IPS-NIHi11 (cell line): Measurements from ENCODE around the gene ARHGAP19.
"Not testable (repeated sequence)": the region's sequence is repeated elsewhere in the genome, so short reads cannot be mapped to it uniquely, and the experiment has no call there.

Experiments used
- DNase-seq: peaks from one replicate; pipeline ENCODE4 v3.0.0; 2012; ENCODE audit warnings: mixed read lengths, low spot score

The ARHGAP19 gene

DNA sequence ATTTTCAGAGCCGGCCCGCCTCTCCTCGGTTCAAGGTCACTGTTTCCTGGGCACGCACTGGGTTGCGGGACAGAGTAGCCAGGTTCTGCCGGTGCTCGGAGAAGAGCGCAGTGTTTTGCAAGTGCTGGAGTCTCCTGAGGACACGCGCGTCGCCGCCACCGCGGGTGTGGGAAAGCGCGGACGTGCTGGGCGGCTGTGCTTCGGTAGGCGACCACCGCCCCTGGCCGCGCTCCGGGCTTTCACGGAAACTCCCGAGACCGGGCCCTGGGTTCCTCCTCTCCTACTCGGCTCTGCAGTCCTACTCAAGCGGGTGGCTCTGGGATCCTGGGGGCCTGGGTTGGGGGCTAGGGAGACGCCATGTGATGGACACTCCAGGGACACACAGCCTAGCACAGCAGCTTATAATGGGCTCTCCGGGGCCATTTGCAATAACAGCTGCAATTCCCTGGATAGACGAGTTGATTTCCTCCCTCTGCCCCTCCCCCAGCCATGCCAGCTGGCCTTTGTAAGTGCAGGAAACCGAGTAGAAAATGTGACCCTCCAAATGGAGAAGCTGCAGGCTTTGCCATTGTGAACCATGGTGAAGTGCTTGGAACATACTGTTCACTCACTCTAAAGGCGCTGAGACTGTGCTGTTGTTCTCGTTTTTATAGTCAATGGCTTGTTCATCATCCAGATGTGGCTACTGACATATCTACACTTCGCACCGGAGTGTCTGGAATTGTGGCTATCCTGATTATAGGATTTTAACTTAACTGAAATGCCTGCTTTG is 28.8 kb upstream of the ARHGAP19 start:
- DNase-seq, result no peak

DNA sequence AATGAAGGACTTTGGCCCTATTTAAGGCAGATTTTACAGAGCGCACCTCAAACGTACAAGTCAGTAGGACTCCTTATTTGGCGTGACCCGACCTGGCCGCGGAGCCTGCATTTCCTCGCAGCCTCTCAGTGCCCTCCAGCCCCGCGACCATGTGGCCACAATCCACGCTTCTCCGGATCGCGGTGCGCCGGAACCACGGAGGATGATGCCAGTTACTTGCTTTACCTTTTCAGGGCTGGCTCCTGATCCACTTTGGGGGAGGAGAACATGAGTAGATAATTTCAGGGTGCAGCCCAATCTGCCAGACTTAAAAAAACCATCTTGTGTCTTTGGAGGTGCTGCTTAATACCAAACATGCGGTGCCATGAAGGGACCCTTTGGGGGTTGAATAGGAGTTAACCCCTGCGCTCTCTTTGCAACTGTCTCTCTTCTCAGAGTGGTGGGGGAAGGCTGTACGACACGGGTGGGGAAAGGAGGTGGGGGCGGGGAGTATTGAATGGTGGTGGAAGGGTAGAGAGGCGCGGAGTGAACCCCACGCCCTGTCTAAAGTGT is 28.1 kb upstream of the ARHGAP19 start:
- DNase-seq, result no peak

DNA sequence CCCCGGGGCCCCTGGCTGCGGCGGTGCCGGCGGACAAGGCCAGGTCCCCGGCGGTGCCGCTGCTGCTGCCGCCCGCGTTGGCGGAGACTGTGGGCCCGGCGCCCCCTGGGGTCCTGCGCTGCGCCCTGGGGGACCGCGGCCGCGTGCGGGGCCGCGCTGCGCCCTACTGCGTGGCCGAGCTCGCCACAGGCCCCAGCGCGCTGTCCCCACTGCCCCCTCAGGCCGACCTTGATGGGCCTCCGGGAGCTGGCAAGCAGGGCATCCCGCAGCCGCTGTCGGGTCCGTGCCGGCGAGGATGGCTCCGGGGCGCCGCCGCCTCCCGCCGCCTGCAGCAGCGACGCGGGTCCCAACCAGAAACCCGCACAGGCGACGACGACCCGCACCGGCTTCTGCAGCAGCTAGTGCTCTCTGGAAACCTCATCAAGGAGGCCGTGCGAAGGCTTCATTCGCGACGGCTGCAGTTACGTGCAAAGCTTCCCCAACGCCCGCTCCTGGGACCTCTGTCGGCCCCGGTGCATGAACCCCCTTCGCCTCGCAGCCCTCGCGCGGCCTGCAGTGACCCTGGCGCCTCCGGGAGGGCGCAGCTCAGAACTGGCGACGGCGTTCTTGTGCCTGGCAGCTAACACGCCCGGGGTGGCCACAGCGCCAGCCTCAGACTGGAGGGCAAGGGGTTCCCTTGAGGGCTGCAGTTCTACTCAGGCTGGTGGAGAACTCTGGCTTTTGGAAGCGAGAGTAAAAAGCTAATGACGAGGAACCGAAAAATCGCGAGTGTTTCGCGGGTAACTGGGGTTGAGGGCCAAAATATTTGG is 27.4 kb upstream of the ARHGAP19 start:
- DNase-seq, result peak; percentile 53

DNA sequence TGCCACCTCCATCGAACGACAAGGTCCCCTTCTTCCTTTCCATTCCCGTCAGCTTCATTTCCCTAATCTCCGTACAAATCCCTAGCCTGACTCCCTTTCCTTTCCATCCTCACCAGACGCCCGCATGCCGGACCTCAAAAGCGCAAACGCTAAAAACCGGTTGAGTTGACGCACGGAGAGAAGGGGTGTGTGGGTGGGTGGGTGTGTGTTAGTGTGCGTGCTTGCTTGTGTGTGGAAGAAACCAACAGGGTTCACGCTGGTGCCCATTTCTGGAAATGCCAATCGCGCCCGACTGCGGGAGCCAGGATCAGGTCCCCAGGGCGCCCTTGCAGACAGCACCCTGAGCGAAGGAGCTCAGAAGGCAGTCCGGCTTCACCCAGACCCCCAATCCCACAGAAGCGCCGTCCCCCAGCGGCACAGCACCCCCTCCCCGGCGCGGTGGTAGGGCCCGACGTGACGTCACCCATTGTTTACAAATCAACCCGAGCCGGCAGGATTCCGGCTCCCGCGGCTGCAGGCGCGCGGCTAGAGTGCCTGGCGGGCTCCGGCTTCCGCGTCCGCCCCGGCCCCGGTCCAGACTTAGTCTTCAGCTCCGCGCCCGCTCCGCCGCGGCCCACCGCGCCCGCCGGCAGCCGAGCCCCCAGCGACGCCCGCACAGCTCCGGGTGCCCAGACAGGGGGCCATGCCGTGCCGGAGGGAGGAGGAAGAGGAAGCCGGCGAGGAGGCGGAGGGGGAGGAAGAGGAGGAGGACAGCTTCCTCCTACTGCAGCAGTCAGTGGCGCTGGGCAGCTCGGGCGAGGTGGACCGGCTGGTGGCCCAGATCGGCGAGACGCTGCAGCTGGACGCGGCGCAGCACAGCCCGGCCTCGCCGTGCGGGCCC is 26.6 kb upstream of the ARHGAP19 start, which contains the start of gene FRAT1:
TSS of gene FRAT1 (plus strand) at position 500 of the 880 bp plus-strand sequence. CDS start at position 683, 183 bp downstream.
- DNase-seq, result peak; percentile 85

DNA sequence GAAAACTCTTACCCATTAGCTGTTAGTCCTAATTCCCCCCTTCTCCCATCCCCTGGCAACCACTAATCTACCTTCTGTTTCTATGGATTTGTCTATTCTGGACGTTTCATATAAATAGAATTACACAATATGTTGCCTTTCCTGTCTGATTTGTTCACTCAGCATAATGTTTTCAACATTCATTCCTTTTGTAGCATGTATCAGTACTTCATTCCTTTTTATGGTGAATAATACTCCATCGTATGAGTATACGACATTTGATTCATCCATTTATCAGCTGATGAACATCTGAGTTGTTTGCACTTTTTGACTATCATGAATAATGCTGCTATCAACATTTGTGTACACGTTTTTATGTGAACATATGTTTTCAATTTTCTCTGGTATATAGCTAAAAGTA is 22.2 kb upstream of the ARHGAP19 start:
- DNase-seq, result no peak

DNA sequence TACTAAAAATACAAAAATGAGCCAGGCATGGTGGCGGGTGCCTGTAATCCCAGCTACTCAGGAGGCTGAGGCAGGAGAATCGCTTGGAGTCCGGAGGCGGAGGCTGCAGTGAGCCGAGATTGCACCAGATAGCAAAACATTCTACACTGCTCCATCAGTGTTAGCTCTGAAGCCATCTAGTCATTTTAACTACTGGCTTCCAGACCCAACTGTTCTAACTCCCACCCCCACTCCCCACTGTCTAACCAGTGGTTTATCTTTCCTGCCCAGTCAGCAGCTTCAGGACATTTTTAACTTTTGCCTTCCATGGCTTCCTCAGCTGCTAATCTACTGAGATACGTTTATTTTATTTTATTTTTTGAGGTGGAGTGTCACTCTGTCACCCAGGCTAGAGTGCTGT is 20.5 kb upstream of the ARHGAP19 start:
- DNase-seq, result no peak

DNA sequence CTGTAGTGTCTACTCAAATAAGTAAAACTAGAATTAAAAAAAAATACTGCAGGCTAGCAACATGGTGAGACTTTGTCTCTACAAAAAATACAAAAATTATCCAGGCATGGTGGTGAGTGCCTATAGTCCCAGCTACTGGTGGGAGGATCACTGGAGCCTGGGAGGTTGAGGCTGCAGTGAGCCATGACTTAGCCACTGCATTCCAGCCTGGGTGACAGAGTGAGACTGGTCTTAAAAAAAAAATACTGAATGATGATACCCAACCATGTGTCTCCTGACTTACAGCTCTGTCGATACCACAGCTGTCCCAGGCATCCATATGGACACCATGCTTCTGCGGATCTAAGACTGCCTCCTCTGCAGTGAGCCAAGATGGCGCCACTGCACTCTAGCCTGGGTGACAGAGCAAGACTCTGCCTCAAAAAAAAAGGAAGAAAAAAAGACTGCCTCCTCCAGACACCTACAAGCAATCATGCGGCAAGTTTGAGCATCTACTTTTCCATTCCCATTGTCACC is 18.7 kb upstream of the ARHGAP19 start:
- no peak for DNase-seq

DNA sequence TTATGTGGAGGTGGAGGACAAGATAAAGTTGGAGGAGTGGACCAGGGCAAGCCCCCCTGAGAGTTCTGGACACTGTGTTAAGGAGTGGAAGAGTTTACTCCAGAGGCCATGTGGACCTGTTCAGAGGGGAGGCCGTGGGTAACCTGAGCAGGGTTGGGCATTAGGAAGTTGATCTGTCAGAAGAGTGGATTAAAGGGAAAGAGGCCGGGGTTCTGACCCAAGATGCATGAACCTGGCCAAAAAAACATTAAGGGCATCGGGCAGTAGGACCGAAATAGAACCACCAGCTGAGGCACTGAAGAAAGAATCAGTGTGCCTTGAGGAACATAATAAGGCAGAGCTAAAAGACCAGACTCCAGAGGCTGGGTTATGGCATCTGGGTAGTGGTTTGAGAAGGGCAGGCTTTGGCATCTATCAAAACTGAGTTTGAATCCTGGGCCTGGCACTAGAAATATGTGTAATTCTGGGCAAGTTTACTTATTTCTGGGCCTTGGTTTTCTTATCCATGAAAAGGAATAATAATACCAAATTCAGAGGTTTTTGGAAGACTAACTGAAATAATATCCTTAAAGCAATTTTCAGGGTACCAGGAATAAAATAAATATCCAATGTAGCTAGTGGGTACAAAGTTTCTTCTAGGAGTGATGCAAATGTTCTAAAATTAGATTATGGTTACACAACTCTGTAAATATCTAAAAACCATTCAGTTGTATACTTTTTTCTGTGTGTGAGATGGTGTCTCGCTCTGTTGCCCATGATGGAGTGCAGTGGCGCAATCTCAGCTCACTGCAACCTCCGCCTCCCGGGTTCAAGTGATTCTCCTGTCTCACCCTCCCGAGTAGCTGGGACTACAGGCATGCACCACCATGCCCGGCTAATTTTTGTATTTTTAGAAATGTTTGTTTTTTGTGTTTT is 15.7 kb upstream of the ARHGAP19 start:
- no peak for DNase-seq

DNA sequence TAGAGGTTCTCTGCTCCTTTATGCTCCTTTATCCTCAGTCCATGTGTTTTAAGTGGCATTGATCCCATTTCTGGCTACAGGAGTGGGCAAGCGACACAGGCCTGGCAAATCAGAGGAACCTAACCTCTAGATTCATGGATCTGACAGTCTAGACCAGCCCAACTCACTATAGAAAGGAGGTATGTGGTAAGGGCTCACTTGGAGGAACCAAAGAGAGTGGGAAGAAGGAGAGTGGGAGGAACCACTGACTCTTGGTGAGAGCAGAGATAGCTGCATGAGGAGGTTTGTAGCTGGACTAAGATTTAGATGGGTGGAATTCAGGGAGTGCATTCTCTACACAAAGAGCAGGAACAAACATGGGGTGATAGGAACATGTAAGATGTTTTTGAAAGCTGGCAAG is 15.0 kb upstream of the ARHGAP19 start:
- no peak for DNase-seq

DNA sequence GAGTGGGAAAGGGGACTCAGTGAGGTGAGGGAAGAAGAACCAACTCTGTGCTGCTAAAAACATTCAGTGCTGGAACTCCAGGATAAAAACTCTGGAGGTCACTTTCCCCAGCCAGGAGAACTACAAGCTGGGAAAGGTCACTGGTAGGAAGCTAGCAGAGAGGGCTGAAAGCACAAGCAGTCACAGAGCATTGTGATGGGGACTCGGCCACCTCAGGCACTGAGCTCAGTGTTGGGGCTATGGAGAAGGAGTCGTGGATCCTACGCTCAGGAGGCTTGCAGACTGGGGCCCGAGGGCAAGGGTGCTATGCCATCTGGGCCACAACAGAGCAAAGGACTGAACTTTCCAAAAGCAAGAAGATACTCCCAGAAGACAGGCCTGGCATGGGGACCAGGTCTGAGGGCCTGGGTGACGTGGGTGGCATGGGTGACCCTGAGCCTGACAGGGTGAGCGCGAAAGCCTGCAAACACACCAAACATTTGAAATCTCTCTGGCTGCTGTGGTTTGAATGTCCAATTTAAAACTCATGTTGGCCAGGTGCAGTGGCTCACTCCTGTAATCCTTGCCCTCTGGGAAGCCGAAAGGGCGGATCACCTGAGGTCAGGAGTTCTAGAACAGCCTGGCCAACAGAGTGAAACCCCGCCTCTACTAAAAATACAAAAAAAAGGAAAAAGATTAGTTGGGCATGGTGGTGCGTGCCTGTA is 9.8 kb upstream of the ARHGAP19 start:
- DNase-seq, result no peak

DNA sequence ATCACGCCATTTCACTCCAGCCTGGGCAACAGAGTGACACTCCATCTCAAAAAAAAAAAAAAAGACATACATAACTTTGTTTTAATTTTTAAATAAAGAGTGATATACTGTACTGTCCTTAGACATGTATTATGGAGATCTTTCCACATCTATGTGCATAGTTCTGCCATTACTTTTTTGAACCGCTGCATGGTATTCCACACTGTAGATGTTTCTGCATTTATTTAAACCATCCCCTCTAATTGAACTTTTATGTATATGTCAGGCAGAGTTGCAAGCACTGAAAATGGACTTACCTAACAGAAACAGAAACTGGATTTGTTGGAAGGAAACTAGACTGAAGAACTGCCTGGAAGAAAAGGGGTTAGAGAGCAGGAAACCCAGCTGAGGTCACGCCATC is 8.5 kb upstream of the ARHGAP19 start:
- no peak for DNase-seq

DNA sequence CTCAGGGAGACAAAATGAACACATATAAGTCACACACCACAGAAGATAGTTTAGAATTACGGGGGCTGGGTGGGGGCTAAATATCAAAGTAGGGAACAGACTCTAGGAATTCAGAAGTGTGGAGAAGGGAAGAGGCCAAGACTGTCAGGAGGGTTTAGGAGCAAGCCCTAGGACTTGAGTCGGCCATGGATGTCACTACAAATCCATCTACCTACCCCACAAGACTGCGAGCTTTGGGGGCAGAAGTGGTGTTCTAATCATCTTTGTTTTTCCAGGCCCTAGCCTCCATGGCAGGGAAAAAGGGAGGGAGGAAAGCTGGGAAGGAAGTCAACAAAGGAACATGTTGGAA is 5.8 kb upstream of the ARHGAP19 start:
- no peak for DNase-seq

DNA sequence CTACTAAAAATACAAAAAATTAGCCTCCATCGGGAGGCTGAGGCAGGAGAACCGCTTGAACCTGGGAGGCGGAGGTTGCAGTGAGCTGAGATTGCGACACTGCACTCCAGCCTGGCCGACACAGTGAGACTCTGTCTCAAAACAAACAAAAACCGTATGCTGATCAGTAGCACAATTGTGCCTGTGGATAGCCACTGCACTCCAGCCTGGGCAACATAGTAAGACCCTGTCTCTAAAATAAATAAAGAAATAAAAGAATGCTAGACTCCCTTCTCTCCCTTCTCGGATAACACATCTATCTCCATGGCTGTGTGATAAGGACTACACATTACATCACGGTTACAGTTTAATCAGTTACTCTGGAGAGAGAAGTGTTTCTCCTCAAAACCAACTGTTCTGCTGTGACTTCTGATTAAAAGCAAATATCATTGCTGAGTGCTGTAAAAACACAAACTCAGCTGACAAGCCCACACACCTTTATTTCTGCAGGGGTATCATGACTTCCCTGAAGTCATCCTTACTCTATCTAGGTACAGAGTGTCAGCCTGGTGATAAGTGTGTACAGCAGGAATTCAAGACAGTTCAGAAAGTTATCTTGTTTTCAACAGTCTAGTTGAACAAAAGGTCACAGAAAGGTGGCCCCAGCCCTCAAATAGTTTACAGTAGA is 5.3 kb upstream of the ARHGAP19 start:
- no peak for DNase-seq

DNA sequence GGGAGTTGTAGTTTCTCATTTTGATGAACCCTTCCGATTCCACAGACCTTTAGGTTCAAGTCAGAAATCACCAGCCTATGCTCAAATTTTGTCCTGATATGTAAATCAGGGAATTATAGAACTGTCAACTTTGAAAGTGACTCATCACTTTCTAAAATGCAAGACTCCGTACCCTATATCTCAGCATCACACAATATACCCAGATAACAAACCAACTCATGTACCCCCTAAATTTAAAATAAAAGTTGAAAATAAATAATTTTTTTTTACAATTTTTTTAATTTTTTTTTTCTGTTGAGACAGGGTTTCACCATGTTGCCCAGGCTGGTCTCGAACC is 393 bp upstream of the ARHGAP19 start:
- no peak for DNase-seq

DNA sequence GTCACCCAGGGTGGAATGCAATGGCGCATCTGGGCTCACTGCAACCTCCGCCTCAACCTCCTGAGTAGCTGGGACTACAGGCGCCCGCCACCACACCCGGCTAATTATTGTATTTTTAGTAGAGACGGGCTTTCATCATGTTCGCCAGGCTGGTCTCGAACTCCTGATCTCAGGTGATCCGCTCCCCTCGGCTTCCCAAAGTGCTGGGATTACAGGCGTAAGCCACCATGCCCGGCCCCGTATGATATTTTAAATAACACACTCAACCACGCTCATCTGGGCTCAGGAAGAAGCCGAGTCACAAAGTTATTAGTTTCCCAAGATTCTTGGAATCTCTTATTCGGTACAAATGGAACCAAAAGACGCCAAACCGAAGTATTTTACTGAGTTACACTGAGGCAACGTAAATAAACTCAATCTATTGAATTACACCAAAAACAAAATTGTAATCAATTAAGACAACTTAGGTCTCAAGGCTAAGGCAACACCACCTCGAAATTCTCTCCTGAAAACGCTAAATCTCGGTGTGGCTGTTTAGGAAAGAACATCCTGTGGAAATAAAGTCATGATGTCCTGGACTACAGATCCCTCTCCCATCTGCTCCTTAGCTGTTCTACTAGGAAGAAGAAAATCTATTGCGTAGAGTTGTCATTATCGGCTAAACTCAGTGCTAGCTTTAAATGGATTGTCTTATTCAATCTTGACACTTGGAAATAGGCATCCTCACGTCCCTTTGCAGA is 910 bp downstream of the ARHGAP19 start:
- no peak for DNase-seq

DNA sequence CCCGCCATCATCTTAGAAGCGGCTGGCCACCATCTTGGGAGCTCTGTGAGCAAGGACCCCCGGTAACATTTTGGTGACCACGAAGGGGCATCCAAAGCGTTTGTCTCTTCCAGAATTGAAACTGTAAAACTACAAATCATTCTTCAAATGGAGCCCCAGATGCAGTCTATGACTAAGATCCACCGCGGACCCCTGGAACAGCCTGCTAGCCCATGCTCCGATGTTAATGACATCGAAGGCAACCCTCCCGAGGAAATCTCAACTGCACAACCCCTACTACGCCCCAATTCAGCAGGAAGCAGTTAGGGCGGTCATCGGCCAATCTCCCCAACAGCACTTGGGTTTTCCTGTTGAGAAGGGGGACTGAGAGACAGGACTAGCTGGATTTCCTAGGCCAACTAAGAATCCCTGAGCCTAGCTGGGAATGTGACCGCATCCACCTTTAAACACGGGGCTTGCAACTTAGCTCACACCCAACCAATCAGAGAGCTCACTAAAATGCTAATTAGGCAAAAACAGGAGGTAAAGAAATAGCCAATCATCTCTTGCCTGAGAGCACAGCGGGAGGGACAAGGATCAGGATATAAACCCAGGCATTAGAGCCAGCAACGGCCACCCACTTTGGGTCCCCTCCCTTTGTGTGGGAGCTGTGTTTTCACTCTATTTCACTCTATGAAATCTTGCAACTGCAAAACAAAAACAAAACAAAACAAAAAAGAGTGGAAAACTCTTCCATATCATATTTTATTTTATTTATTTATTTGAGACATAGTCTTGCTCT is 1.7 kb downstream of the ARHGAP19 start:
- not testable (repeated sequence) for DNase-seq

DNA sequence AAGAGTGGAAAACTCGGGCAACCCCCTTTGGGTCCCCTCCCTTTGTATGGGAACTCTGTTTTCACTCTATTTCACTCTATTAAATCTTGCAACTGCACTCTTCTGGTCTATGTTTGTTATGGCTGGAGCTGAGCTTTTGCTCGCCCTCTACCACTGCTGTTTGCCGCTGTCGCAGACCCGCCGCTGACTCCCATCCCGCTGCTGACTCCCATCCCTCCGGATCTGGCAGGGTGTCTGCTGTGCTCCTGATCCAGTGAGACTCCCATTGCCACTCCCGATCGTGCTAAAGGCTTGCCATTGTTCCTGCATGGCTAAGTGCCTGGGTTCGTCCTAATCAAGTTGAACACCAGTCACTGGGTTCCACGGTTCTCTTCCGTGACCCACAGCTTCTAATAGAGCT is 2.4 kb downstream of the ARHGAP19 start:
- DNase-seq, result not testable (repeated sequence)

DNA sequence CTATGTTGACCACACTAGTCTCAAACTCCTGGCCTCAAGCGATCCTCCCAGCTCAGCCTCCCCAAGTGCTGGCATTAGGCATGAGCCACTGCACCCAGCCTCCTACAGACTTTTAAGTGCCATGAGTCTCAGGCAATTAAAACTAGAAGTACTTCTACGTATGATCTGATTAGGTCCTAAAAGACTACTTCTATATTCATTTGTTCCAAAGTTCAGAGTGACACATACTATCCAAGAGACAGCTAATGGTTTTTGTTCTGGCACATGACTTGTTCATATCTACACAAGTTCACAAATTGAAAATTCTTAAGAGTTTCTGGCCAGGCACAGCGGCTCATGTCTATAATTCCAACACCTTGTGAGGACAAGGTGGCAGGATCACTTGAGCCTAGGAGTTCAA is 11.7 kb downstream of the ARHGAP19 start:
- DNase-seq, result no peak
